ENCODE measurements around the gene LRP11. TPM values are rescaled to one million over a fixed set of nuclear protein-coding genes. Genes with fewer than 3 reads are reported as not detected.
A peak's percentile ranks its signal among the peaks of the same experiment; 100 is the strongest.

The LRP11 gene
- total RNA-seq, 1 experiment from 2014 or later: 14.8 TPM

GRCh38 chr6:149896491-149896890 lies 32.3 kb upstream of the LRP11 start:
- Histone ChIP-seq H4K91ac (ENCODE audit: insufficient read length, low read depth, low read length) (no peak overlapping the region), H4K20me1 (ENCODE audit: control insufficient read depth, insufficient read depth, insufficient read length) (no peaks in the 10 kb centered on the region), H3K9ac (ENCODE audit: extremely low read depth, insufficient read length, low read length) (no peak overlapping the region), H3K18ac (ENCODE audit: insufficient read length, low read depth, low read length) (no peak overlapping the region), H2BK5ac (ENCODE audit: insufficient read length, low read length) (no peak overlapping the region), H3K23ac (ENCODE audit: insufficient read length, low read depth, low read length) (no peak overlapping the region), H3K9me3 (ENCODE audit: control insufficient read depth, low read depth, low read length) (no peaks in the 10 kb centered on the region), H3K56ac (ENCODE audit: insufficient read length, low read depth, low read length) (no peak overlapping the region), H3K14ac (ENCODE audit: insufficient read depth, low read length) (no peak overlapping the region), H4K5ac (ENCODE audit: insufficient read length, low read depth, low read length) (no peak overlapping the region), H3K4ac (ENCODE audit: low read depth, low read length) (no peak overlapping the region), H3K79me2 (ENCODE audit: insufficient read depth, low read length) (no peaks in the 10 kb centered on the region), H2AFZ (ENCODE audit: low read length) (no peak overlapping the region), H2BK20ac (ENCODE audit: low read depth, low read length, poor library complexity, severe bottlenecking) (no peak overlapping the region), H2BK120ac (ENCODE audit: low read depth, low read length, poor library complexity, severe bottlenecking) (no peak overlapping the region), H2BK12ac (ENCODE audit: insufficient read length, low read depth, low read length) (no peak overlapping the region), H3K4me1 (ENCODE audit: insufficient read depth, low read length) (no peaks in the 10 kb centered on the region; the same call in 1 of the 2 replicates), H2BK15ac (ENCODE audit: low read depth, low read length) (no peak overlapping the region), H4K8ac (replicated peaks; ENCODE audit: insufficient read length, low read depth, low read length) (no peak overlapping the region), H3K4me2 (ENCODE audit: insufficient read depth, insufficient read length, low read length) (no peak overlapping the region), H3K27ac (ENCODE audit: insufficient read length, low read depth, low read length) (no peak overlapping the region), H2AK5ac (ENCODE audit: insufficient read length, low read length) (no peak overlapping the region), H3T11ph (ENCODE audit: low read length) (no peak overlapping the region), H3K79me1 (ENCODE audit: insufficient read depth, low read depth, low read length, poor library complexity, severe bottlenecking) (no peaks in the 10 kb centered on the region), H3K27me3 (ENCODE audit: insufficient read depth, low read length) (no peaks in the 10 kb centered on the region; the same call in 1 of the 2 replicates), H3K23me2 (ENCODE audit: insufficient read length, low read depth, low read length, poor library complexity, severe bottlenecking) (no peaks in the 10 kb centered on the region)
- no peak for TF ChIP-seq CTCF (conservative IDR thresholded peaks at IDR 0.05)
- Mint-ChIP-seq H3K4me3 (no peak overlapping the region), H3K4me1 (peaks cover 0 to 9% of the 10 kb centered on the region in 2 experiments; a peak in 3 of 4 replicates), H3K27me3 (ENCODE audit: low read depth) (peaks cover 48% of the 10 kb centered on the region), H3K9me3 (no peaks in the 10 kb centered on the region), H3K36me3 (ENCODE audit: insufficient read depth in 1 of 3, low read depth in 3 of 3) (no peaks in the 10 kb centered on the region), H3K27ac (peak overlapping the region in 1 of 3 experiments; percentile 71; a peak in 1 of 7 replicates)
- WGBS (ENCODE audit: extremely low coverage, insufficient read length, low lambda C conversion rate): no CpG with 5 or more reads among the region's 3 CpGs
- DNase-seq: no peak

All from H9 (cell line).